Embryonic facial prominence (tissue), 1 donor: ENCODE data around the gene ERBB4.

Source experiments
- DNase-seq: peaks from one replicate; pipeline ENCODE4 v3.0.0-alpha.2; 2016; ENCODE audit errors: extremely low spot score

ERBB4 gene

DNA sequence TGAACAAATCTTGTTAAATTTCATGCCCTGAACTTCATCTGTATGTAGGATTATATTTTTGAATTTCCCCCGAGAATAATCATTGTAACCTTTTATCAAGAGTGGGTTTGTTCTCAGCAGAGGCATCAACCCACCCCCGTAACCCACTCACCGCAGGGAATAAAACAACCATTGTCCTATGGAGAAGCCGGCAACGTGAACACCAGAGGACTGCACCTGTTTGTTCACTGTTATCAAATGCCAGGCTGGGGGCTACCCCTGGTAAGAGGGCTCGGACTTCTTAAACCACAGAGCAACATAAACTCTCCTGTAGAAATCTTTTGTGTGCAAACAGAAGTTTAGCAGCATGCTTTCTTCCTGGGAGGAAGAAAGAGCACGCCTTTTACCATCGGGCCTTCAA lies 610.4 kb downstream of the ERBB4 start:
- DNase-seq, result no peak

DNA sequence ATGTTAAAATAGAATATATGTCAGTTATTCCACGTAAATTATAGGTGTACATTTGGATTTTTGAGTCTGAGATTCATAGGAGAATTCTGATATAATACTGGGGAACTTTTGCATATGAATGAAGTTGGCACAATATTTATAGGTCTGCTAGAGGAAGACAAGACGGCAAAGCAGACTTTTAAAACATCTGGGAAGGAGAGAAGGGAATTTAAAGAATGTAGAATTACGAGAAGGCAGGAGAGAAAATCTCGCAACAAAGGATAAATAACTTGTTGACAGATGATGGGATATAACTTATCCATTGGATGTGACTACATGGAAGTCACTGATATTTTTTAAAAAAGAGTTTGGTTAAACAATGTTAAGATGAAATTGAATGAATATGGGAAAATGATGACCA lies 615.6 kb downstream of the ERBB4 start:
- DNase-seq, result no peak

DNA sequence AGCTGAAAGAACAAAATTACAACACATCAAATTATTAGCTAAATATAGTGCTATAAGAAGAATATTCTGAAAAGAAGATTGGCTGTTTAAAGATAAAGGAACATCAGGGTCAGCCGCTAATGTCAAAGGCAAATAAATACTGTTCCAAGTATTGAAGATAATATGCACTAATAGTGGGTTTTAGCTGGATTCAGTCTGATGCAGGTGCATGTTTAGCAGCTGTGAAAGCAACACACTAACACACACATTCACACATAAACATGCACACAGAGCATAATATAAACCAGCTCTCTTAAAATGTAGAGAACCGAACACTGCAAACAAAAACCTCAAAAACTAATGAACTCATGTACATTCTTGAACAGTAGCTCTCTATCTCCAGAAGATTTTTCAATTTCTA lies 634.6 kb downstream of the ERBB4 start:
- DNase-seq, result no peak

DNA sequence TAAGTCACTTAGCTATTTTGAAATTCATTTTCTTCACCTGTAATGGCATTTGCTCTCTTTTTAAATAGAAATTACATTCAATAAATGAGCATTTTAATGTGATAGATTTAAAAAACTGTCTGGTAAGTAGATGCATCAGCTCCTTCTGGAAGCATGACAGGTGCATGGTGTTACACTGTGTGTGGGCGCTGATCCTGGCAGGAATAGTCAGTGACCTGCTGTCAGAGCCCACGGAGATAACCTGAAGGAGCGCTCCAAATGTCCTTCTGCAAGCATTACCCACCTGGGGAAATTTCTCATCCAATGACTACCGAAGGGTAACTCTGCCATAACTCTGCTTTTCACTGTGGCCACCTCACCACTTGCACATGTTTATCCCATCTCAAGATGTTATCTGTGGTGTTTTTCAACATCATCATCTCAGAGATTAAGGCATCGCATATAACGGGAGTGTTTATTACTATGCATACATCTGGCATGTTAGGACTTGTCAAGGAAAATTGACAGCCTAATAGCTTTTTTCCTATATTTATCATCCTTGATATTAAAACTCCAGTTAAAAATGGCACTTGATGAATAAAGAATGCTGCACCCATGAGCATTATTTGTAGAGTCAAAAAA lies 637.3 kb downstream of the ERBB4 start:
- DNase-seq, result no peak

DNA sequence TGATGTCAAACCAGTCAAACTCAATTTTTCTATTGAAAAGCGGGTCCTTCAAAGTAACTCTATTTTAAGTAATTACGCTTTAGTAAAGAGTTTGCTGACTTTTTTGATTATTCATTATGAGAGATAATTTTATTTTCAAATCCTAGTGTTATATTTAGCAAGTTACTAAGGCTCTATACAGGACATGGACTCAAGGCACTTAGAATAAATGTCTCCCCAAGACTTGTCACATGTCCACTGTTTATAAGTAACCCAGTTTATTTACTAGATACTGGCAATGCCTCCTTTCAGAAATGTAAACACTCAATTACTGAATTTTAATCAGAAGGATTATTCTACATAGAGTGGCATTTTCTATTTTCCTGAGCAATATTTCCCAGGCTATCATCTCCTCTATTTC lies 638.1 kb downstream of the ERBB4 start:
- DNase-seq, result no peak

DNA sequence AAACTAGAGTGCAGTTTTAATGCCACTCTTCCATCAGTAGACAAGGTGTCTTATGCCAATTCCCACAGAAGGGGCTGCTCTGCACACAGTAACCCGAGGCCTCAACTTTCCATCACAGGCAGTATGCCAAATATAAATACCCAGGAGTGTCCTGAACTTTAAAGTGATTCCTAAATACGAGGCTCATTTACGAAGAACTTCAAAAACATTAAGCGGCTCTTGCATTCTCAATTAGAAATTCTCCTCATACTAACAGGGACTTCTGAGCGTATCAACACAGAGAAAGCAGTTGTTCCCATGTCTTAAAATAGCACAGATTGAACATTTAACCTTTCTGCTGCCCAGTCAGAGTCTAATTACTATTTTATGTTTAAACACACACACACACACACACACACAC lies 638.6 kb downstream of the ERBB4 start:
- no peak for DNase-seq

DNA sequence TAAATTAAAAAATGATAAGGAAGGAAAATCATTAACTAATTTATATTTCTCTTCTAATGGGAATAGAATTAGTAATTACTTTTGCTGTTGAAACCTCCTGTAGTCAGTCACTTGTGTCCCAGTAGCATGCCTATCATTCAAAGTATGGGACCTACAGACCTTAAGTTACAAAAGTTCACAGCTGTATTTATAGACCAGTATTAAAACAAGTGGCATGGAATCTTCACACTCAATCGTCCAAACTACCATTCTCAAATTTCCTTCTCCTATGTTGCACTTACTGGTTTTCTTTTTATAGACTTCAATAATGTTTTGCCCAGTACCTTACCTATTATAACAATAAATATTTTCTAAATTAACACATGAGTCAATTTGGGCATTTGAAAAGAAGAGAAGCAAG lies 639.9 kb downstream of the ERBB4 start:
- DNase-seq, result no peak

DNA sequence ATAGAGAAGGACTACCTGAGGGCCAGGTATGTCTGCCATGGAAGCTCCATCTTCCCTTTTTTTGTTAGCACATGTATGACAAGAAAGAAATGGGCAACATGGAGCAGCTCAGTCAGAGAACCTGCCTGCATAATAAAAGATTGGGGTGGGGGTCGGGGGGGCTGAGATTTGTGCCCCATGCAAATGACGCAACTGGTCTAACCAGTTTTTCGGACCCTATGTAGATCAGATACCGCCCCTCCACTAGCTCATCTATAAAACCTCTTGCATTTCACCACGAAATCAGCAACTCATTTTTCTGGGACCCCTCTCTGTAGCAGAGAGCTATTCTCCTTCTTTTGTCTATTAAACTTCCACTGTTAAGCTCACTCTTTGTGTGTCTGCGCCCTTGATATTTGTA lies 657.2 kb downstream of the ERBB4 start:
- no peak for DNase-seq

DNA sequence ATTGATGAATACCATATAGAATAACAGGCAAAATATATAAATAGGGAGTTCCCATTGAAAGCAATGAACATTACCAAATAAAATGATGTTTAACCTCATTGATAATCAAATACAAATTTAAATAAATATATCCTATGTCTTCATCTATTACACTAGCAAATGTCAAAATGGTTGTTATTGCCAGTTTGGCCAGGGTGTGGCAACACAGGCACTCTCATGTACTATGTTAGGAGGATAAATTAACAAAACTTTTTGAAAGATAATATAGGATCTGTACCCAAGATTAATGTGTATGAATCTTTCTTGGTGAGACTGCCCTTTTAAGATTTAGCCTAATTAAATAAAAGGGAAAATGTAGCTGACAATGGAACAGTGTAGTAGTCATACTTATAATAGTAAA lies 659.3 kb downstream of the ERBB4 start:
- DNase-seq, result no peak

DNA sequence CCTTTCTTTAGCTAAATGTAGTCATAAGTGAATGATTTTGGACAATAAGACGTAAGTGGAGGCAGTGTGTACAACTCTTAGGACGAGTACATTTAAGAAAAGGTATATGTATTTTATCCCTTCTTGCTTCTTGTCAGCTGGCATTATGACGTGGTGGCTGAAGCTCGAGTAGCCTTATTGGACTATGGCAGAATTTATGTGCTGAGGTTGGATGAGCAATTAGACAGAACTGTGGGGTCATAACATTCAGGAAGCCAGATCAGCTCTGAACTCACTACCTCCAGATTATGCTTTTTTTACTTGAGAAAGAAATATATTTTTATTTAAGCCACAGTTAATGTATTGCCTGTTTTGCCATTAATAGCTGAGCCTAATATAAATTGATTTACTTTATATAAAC lies 661.5 kb downstream of the ERBB4 start:
- DNase-seq, result no peak

DNA sequence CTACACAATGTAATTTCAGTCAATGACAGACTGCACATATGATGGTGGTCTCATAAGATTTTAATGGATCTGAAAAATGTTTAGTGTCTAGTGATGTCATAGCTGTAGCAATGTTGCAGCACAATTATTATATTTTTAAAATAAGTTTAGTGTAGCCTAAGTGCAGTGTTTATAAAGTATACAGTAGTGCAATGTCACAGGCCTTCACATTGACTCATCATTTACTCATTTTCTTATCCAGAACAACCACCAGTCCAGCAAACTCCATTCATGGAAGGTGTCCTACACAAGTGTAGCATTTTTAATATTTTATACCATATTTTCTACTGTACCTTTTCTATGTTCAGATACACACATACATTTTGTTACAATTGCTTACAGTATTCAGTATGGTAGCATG lies 663.1 kb downstream of the ERBB4 start:
- DNase-seq, result no peak

DNA sequence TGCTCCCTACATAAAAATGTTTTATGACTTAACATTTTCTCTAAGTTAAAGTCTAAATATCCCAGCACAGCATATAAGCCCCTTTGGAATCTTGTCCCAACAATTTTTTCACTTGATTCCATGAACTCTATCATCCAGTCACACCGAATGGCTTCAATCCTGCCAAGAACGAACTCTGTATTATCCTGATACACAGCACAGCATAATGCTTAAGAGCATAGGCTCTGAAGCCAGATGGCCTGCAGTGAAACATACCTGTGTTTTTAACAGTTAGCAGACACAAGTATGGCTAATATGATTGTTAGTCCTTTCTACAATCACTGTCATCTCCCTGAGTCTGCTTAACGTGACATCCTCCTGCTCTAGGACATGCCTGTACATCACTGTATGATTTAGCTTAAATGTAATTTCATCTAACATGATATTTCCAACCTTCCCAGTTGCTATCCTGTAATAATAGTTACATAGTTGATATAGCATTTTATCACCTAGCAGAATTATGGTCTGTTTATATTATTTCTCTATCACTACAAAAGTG lies 669.5 kb downstream of the ERBB4 start:
- no peak for DNase-seq

DNA sequence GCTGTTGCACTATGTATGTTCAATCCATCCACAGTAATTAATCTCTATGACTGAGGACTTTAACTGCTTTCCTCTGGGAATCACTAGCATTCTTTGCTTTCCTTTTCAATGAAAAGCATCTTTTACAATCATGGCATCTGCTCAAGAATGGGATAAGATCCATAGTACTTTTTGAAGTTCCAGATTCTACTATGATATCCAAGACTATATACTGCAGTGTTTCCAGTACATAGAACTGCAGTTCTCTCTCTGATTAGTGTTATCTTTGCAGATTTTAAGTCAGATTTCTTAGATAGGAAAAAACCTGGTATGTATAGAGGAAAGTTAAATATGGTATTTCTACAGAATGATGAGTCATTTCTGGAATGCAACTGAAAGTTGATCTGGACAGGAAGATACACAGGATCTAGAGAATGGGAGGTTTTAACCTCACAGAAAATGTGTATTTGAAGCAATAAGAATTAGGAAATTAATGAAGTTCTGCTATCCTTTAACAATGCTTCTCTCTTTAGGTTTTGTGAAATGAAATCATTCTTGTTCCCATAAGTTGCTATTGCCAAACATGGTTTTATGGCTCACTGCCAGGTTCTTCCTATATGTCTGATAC lies 670.7 kb downstream of the ERBB4 start:
- DNase-seq, result no peak

DNA sequence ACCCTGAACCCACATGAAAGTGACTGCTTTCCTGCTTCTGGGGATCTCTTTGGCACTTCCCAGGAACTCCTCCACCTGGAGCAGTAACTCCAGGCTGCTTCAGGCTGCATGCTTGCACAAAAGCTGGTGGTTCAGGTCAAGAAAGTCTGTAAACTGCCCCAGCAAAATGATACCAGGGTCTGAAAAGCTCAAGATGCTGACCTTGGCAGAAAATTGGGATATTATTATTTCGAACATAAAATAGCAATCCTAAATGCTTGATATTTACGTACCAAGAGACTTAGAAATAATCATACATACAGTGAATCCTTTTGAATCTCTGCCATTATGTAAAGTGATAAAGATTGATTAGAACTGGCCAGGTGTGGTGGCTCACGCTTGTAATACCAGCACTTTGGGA lies 674.3 kb downstream of the ERBB4 start:
- no peak for DNase-seq

DNA sequence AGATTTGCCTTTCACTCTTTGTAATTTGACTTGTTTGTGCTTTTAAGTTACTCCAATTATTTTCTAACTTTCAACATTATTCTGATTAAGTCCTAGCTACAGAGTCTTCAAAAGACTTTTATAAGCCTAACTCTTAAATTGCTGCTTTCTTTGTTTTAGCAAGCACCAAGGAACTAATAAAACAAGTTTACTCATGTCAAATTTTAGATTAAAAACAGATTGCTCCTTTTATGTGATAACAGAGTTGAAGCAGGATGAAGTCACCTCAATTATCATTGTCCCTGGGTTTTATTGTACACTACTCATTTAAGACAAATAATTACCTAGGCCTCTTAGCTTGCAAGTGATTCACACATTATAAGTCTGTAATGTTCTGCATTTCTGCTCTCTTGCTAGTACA lies 678.4 kb downstream of the ERBB4 start:
- no peak for DNase-seq

DNA sequence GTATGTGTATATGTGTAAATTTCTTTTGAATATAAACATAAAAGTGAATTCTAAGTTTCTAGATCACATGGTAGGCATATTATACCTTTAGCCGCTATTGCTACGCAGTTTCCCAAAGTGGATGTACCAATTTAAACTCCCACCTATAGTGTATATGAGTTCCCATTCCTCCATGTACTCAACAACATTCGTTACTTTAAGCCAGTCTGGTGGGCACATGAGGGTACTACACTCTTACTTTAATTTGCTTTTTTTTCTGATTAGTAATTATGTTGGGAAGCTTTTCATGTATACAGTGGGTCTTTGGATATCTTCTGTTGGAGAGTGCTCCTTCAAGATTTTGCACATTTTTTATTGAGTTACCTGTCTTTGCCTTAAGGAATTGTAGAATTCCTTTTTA lies 683.8 kb downstream of the ERBB4 start:
- DNase-seq, result no peak

DNA sequence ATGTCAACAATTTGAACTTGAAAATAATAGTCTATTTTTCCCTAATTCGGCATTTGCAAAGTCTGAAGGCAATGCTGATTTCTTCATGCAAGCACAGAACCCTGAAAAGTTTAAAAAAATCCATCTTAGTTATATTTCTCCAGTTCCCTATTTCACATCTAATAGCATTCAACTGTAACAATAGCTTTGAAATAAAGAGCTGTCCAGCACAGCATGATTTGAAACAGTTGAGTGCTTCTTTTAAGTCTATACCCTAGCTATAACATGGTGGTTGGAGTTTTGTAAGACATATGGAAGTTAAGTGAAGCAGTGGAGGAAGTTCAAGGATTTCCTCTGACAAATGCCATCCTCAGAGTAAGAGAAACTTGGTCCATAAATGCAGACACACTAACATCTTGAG lies 691.9 kb downstream of the ERBB4 start:
- DNase-seq, result no peak

DNA sequence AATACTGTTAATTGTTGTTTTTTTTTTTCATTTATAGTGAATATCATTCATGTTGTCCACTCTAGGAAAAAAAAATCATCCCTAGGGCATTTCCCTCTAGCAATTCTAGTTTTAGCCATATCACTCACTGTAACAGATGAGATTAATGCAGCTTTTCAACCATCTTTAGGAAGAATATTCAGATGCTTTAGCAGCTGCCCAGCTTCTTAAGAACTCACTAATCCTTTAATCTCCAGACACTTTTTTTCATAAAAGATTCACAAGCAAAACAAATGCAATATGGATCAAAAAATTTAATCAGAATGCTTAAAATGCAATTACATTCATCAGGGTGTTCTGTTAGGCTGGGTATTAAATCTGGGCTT lies 692.6 kb downstream of the ERBB4 start:
- no peak for DNase-seq

DNA sequence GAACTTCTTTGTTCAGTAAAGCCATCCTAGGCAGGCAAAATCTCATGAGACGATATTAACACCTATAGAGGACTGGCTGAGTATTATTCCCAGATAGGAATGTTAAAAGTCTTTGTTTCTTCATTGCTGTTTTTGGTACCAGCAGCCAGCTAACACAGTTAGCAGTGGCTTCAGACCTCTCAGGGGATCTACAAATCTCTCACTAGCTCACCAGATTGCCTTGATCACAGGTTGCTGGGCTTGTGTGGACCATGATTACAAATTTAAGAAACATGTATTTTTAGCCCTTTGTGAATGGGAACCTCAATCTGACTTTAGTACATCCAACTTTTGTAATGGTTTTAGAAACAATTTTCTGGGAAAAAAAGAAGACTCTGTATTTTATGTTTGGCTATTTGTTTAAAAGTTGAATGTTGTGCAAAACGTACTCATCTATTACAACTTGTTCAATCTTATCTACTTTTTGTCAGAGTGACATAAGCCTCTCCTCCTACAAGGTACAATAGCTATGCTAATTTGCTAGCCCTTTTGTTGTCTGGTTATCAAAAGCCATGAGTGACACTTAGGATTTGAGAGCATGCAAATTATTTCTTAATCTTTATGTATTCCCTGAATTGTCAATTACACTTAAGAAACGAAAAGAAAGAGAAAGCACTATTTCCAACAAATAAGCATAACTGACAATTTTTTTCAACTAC lies 693.1 kb downstream of the ERBB4 start:
- DNase-seq, result no peak

DNA sequence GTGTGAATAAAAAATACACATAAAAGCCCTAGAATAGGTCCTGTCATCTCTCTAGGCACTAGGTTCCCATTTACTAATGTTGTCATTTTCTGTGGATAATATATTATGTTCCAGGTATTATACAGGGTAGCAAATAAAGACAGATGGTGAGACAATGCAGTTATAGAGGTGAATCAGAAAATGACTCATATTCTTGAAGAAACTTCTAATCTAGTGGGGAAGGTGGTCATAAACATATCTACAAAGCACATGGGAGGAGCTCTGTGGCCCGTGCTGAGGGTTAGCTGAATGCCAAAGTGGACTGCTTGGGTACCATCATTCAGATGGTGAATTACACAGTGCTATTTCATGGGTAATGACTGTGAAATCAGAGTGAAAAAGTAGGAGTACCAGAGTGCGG lies 700.9 kb downstream of the ERBB4 start:
- no peak for DNase-seq

DNA sequence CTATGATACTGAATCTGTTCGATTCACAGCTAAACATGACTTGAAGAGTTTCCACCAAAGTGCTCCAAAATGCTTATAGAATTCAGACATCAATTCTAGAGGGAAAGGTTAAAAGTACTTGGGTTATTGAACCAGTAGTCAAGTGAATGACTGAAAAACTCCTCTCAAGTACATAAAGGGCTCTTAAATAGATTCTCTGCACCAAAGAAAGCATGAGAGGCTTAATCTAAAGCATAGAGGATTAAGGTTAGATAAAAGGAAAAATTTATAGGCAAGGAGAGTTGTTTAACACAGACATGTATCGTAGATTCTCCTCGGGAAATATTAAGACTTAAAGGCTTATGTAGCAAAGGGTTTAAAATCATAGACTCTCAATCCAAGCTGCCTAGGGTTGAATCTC lies 701.4 kb downstream of the ERBB4 start:
- no peak for DNase-seq

DNA sequence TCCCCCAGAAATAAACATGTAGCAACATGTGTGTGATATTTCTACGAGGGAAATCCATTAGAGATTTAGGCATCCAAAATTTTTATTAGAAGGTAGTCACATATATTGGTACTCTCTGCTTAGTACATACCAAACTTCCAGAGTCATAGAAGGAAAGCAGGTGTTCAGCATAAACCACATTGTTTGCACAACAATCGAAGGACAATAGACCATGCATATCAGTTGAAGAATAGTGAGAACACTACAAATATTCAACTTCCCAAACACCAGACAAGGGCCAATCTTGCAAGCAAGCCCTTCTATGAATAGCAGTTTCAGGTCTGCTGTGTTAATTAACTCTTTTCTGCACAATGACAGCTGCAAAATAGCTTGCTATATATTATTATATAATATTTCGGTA lies 702.2 kb downstream of the ERBB4 start:
- DNase-seq, result no peak

DNA sequence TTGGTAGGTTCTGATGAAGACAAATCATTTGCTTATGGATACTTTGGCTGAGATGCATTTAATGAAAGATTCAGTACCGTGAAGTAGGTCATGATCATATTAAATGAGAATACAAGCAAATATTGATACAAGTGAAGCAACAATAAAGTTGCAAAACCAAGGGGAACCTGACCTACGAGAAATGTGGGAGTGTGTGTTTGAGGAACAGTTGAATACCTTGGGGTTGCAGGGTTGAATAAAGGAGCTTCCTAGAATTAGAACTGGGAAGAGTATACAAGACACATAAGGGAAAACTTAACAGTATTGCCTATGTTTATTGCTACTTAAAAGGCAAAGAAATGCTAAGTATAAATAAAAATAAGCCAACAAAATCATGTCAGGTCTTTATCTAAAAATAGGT lies 702.9 kb downstream of the ERBB4 start:
- no peak for DNase-seq
